ENCODE data around the gene CAMK2B. TPM values are rescaled to one million over a fixed set of nuclear protein-coding genes. Genes with fewer than 3 reads are reported as not detected.
"Not testable (repeated sequence)": the region's sequence is repeated elsewhere in the genome, so short reads cannot be mapped to it uniquely, and the experiment has no call there.

Gene CAMK2B
- total RNA-seq, 2 experiments from 2014 or later: not detected

DNA sequence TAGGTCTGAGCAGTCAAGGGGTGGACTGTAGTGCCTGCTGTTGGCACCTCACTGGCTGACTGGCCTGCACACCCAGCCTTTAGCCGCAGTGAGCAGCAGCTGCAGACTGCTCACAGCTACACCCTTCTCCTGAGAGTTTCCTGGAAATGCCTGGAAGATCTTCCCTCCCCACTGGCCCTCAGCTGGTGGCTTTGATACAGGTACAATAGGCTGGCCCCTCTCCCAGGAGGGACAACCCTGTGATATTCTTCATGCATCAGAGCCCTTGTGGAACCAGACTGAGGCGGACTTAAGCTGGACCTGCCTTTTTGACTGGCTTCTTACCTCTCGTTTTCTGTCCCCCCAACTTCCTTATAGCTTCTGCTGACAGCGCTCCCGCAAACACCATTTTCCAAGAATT, 142.6 kb downstream of the CAMK2B start:
- Mint-ChIP-seq H3K9me3 (peaks cover 7% of the 10 kb centered on the region), H3K27ac (no peak overlapping the region), H3K4me3 (no peak overlapping the region), H3K27me3 (no peaks in the 10 kb centered on the region), H3K4me1 (no peaks in the 10 kb centered on the region), H3K36me3 (ENCODE audit: low read depth) (no peaks in the 10 kb centered on the region)
- CTCF ChIA-PET: no interaction called here
- DNase-seq: no peak
- POLR2A ChIA-PET: no interaction called here

DNA sequence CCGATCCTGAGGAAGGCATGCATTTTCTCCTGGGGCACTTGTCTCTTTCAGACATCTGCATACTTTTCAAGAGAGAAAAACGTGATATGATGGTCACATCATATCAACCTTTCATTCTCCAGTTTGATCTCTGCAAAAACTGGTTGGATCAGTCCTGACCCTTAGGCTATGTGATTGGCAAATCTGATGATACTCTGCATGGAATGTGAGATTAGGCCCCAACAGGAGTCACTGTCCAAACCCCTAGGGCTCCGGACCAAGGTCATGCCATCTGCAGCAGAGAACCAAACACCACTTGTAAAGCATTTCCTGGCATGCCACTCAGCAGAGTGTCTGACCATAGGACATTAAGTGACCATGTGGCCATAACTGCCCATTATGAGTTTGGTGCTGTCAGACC, 144.8 kb downstream of the CAMK2B start:
- no peak overlapping the region for H3K27ac Mint-ChIP-seq
- ChIA-PET POLR2A (no interaction called here), CTCF (interaction anchor here (1.2 kb wide), 1 partner anchor 9 kb away, joined by 4 read pairs; no protein-coding TSS in a partner anchor)
- H3K4me1 Mint-ChIP-seq: no peaks in the 10 kb centered on the region
- no peaks in the 10 kb centered on the region for H3K36me3 Mint-ChIP-seq (ENCODE audit: low read depth)
- peaks cover 5% of the 10 kb centered on the region for H3K27me3 Mint-ChIP-seq
- DNase-seq: no peak
- no peak overlapping the region for H3K4me3 Mint-ChIP-seq
- H3K9me3 Mint-ChIP-seq: peaks cover 7% of the 10 kb centered on the region

DNA sequence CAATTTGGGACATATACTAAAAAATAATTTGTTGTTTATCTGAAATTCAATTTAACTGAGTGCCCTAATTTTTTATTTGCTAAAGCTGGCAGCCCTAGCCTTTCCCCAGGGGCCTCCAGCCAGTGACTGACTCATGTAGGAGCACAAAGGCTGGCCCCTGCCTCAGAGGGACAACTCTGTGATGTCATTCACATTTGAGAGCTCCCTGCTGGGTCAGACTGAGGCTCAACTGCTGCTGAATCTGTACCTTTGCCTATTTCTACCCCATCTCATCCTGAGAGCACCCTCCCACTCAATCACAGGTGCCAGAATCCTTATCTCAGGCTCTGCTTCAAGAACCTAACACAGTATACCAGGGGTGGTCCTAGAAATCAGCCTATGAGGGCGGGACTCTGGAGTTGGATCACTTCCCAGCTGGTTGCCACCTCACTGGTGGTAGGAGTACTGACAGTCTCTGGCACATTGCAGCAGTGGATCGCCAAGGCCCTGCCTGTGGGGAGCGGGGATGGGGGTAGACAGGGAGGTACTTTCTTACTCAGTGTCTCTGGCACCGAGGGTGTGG, 147.7 kb downstream of the CAMK2B start:
- no peaks in the 10 kb centered on the region for H3K36me3 Mint-ChIP-seq (ENCODE audit: low read depth)
- POLR2A ChIA-PET: no interaction called here
- DNase-seq: no peak
- no peak overlapping the region for H3K4me3 Mint-ChIP-seq
- H3K27ac Mint-ChIP-seq: no peak overlapping the region
- H3K27me3 Mint-ChIP-seq: peaks cover 19% of the 10 kb centered on the region
- H3K9me3 Mint-ChIP-seq: peaks cover 3% of the 10 kb centered on the region
- CTCF ChIA-PET: no interaction called here
- no peaks in the 10 kb centered on the region for H3K4me1 Mint-ChIP-seq

DNA sequence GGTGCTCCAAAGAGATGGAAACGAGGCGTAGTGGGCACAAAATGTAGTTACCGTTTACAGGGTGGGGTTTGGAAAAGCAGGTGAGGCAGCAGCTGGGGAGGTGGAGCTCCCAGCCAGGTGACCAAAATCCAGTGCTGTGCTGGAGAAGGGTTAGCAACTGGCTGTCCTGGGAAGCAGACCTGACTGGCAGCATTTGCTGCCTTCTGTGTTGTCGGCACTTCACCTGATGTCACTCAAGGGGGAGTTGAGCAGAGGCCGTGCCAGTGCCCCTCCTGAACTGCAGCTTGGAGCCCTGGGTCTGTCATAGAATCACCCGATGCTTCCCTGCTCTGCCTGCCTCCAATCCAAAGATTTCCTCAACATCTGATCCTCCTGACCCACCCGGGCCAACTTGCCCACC, 148.9 kb downstream of the CAMK2B start:
- Mint-ChIP-seq H3K36me3 (ENCODE audit: low read depth) (no peaks in the 10 kb centered on the region), H3K9me3 (no peaks in the 10 kb centered on the region), H3K4me3 (no peak overlapping the region), H3K27ac (no peak overlapping the region), H3K27me3 (peaks cover 20% of the 10 kb centered on the region), H3K4me1 (no peaks in the 10 kb centered on the region)
- DNase-seq: no peak
- ChIA-PET POLR2A (no interaction called here), CTCF (interaction anchor here (1.0 kb wide), 1 partner anchor 23 kb away, joined by 4 read pairs; no protein-coding TSS in a partner anchor)

DNA sequence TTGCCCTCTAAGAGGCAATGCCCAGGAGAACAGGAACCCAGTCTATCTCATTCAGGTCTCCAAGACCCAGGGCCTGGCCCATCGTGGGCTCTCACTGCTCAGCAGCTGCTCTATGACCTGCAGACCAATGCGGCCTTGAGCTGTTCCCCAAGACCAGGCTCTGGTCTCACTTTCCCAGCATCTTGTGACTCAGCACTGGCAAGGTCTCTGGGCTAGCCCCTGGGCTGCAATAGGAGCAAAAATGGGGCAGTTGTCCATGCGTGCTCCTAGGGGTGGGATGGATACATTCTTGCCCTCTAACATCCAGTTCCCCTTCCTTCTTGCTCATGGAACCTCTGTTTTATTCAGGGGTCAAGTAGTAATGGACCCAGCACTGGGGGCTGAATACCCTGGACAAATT, 149.7 kb downstream of the CAMK2B start:
- ChIA-PET POLR2A (no interaction called here), CTCF (interaction anchor here (1.0 kb wide), 1 partner anchor 22 kb away, joined by 4 read pairs; no protein-coding TSS in a partner anchor)
- no peak for DNase-seq
- no peaks in the 10 kb centered on the region for H3K36me3 Mint-ChIP-seq (ENCODE audit: low read depth)
- H3K27ac Mint-ChIP-seq: no peak overlapping the region
- peaks cover 20% of the 10 kb centered on the region for H3K27me3 Mint-ChIP-seq
- H3K4me1 Mint-ChIP-seq: no peaks in the 10 kb centered on the region
- H3K4me3 Mint-ChIP-seq: no peak overlapping the region
- H3K9me3 Mint-ChIP-seq: no peaks in the 10 kb centered on the region

DNA sequence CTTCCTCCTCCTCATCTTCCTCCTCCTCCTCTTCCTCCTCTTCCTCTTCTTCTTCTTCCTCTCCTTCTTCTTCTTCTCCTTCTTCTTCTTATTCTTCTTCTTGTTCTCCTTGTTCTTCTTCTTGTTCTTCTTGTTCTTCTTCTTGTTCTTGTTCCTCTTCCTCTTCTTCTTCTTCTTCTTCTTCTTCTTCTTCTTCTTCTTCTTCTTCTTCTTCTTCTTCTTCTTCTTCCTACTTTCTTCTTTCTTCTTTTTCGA, 150.8 kb downstream of the CAMK2B start:
- POLR2A ChIA-PET; H3K36me3 Mint-ChIP-seq (ENCODE audit: low read depth); H3K27ac Mint-ChIP-seq; H3K4me3 Mint-ChIP-seq; DNase-seq; H3K9me3 Mint-ChIP-seq; CTCF ChIA-PET; H3K4me1 Mint-ChIP-seq: not testable (repeated sequence)
- peaks cover 20% of the 10 kb centered on the region for H3K27me3 Mint-ChIP-seq

DNA sequence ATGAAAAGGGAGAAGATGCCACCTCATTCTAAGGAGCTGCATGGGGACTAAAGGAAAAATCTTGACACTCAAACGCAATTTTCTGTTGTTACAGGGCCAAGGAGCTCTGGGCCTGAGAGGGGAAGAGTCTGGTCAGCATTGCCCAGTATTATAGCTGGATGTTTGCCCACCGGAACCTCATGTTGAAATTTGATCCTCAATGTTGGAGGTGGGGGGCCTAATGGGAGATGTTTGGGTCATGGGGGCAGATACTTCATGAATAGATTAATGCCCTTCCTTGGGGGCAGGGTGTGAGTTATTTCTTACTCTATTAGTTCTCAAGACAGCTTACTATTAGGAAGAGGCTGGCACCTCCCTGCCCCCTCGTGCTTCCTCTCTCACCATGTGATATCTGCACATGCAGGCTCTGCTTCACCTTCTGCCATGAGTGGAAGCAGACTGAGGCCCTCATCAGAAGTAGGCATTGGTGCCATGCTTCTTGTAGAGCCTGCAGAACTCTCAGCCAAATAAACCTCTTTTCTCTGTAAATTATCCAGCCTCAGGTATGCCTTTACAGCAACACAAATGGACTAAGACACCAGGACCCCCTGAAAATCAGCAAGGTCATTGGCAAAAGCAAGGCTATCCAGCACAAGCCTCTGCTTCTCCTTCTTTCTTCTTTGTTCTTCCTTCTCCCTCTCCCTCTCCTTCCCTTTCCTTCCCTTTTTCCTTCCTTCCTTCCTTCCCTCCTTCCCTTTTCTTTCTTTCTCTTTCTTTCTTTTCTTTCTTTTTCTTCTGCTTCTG, 151.3 kb downstream of the CAMK2B start:
- Mint-ChIP-seq H3K27me3 (peaks cover 20% of the 10 kb centered on the region), H3K27ac (no peak overlapping the region), H3K4me3 (no peak overlapping the region), H3K36me3 (ENCODE audit: low read depth) (no peaks in the 10 kb centered on the region), H3K4me1 (no peaks in the 10 kb centered on the region), H3K9me3 (no peaks in the 10 kb centered on the region)
- CTCF ChIA-PET: no interaction called here
- DNase-seq: no peak
- POLR2A ChIA-PET: no interaction called here

DNA sequence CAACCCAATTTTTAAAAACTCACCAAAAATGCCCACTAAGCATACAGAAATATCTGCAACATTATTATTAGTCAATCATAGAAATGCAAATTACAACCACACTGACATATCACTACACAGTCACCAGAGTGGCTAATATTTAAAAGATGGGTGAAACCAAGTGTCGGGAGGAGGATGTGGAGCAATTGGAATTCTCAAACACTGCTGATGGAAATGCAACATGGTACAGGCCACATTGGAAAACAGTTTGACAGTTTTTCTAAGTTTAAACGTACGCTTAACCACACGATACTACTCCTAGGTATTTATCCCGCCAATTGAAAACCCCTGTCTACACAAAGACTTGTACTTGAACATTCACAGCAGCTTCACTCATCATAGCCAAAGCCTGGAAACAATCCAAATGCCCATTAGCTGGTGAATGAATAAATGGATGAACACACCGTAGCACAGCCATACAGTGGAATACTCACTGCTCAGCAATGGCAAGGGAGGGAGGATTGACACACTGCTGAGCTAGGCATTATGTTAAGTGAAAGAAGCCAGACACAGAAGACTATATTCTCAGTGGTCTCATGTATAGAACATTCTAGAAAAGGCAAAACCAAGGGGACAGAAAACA, 152.5 kb downstream of the CAMK2B start:
- Mint-ChIP-seq H3K36me3 (ENCODE audit: low read depth) (no peaks in the 10 kb centered on the region), H3K4me3 (no peak overlapping the region), H3K9me3 (no peaks in the 10 kb centered on the region), H3K27ac (no peak overlapping the region), H3K27me3 (peaks cover 22% of the 10 kb centered on the region), H3K4me1 (peaks cover under 1% of the 10 kb centered on the region)
- DNase-seq: no peak
- POLR2A ChIA-PET: no interaction called here
- CTCF ChIA-PET: no interaction called here

DNA sequence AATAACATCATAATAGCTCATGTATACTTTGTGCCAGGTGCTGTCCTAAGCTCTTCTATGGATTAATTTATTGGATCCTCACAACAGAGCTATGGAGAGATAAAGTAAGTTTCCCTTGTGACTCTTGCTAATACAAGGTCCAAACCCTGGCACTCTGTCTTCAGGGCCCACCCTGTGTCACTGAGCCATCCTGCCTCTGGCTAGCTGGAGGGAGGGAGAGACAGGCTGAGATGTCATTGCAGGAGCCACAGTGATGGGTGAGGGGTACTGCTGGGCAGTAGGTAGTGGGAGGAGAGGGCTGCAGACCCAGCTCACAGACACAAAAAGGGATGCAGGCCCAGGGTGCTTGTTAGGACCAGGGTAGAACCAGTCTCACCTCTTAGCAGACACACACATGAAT, 153.0 kb downstream of the CAMK2B start:
- Mint-ChIP-seq H3K4me1 (peaks cover 4% of the 10 kb centered on the region), H3K27ac (no peak overlapping the region), H3K9me3 (no peaks in the 10 kb centered on the region), H3K36me3 (ENCODE audit: low read depth) (no peaks in the 10 kb centered on the region), H3K4me3 (no peak overlapping the region), H3K27me3 (peaks cover 22% of the 10 kb centered on the region)
- ChIA-PET POLR2A (no interaction called here), CTCF (interaction anchor here (0.9 kb wide), 1 partner anchor 9 kb away, joined by 4 read pairs; no protein-coding TSS in a partner anchor)
- DNase-seq: no peak

DNA sequence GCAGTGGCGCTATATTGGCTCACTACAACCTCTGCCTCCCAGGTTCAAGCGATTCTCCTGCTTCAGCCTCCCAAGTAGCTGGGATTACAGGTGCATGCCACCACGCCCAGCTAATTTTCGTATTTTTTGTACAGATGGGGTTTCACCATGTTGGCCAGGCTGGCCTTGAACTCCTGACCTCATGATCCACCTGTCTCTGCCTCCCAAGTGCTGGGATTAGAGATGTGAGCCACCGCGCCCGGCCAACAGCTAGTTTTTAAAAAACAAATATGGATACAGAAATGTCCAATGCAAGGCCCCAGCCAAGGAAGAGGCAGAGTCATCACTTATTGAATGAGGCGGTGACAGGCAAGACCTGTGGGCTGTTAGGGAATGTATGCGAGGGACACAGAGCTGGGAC, 153.5 kb downstream of the CAMK2B start:
- H3K4me1 Mint-ChIP-seq; H3K9me3 Mint-ChIP-seq; H3K36me3 Mint-ChIP-seq (ENCODE audit: low read depth); DNase-seq; POLR2A ChIA-PET; H3K27ac Mint-ChIP-seq; H3K4me3 Mint-ChIP-seq: not testable (repeated sequence)
- H3K27me3 Mint-ChIP-seq: peaks cover 18% of the 10 kb centered on the region
- CTCF ChIA-PET: interaction anchor here (0.6 to 0.9 kb wide), 2 partner anchors 9 to 30 kb away, joined by 3 to 4 read pairs; no protein-coding TSS in a partner anchor

DNA sequence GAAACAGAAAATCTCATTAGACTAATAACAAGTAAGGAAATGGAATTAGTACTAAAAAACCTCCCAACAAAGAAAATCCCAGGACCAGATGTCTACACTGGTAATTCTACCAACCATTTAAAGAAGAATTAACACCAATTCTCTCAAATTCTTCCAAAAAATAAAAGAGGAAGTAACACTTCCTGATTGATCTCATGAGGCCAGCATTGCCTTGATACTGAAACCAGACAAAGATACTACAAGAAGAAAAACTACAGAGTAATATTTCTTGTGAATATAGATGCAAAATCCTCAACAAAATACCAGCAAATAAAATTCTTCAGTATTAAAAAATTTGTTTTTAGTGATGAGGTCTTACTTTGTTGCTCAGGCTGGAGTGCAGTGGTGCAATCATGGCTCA, 157.5 kb downstream of the CAMK2B start:
- ChIA-PET CTCF (no interaction called here), POLR2A (no interaction called here)
- Mint-ChIP-seq H3K27ac (no peak overlapping the region), H3K4me3 (no peak overlapping the region), H3K9me3 (no peaks in the 10 kb centered on the region), H3K27me3 (peaks cover 9% of the 10 kb centered on the region), H3K4me1 (peaks cover 4% of the 10 kb centered on the region), H3K36me3 (ENCODE audit: low read depth) (no peaks in the 10 kb centered on the region)
- no peak for DNase-seq
